HFFc6 (cell line): Measurements from ENCODE around the gene RAI1. TPM values are rescaled to one million over a fixed set of nuclear protein-coding genes. Genes with fewer than 3 reads are reported as not detected.
A peak's percentile ranks its signal among the peaks of the same experiment; 100 is the strongest.

Experiments used
- DNase-seq: peaks from one replicate; pipeline ENCODE4 v3.0.0-alpha.2; 2018
- H3K27ac Mint-ChIP-seq: 2 replicates; pipeline ENCODE4 v1.8.0; 2020; ENCODE audit warnings: mild to moderate bottlenecking, mixed read lengths
- H3K27me3 Mint-ChIP-seq: 2 replicates; pipeline ENCODE4 v1.8.0; 2021; ENCODE audit warnings: mild to moderate bottlenecking, moderate library complexity, mixed read lengths; ENCODE audit not compliant: insufficient read depth
- H3K36me3 Mint-ChIP-seq: 2 replicates; pipeline ENCODE4 v1.8.0; 2021; ENCODE audit warnings: low read depth, mixed read lengths
- H3K4me1 Mint-ChIP-seq: 2 replicates; pipeline ENCODE4 v1.8.0; 2020; ENCODE audit warnings: low read depth, mixed read lengths
- H3K4me3 Mint-ChIP-seq: 2 replicates; pipeline ENCODE4 v1.8.0; 2020; ENCODE audit warnings: mild to moderate bottlenecking, moderate library complexity, mixed read lengths
- H3K9me3 Mint-ChIP-seq: 2 replicates; pipeline ENCODE4 v1.8.0; 2020; ENCODE audit warnings: mild to moderate bottlenecking, mixed read lengths
- total RNA-seq, 6 experiments: library from RNA; stranded (reverse); fragmentation: NEBNext Ultra II Directional; extraction: Animal tissue kit (Norgen Biotek cat#: 25700); gene quantifications; 2 replicates in 1 of 6; 3 replicates in 5 of 6; pipeline ENCODE4 v1.2.3, GENCODE V29; 2021
- TF ChIP-seq, protein P1 (sequence below): fragments of 200-600 bp; sonication (generic); IDR thresholded peaks from 2 replicates; pipeline ENCODE4 v1.5.0; 2021; ENCODE audit warnings: antibody characterized with exemption, mild to moderate bottlenecking

RAI1 gene
- total RNA-seq, 6 experiments from 2014 or later = 26.9 to 29.3 (median 29.0) TPM

DNA sequence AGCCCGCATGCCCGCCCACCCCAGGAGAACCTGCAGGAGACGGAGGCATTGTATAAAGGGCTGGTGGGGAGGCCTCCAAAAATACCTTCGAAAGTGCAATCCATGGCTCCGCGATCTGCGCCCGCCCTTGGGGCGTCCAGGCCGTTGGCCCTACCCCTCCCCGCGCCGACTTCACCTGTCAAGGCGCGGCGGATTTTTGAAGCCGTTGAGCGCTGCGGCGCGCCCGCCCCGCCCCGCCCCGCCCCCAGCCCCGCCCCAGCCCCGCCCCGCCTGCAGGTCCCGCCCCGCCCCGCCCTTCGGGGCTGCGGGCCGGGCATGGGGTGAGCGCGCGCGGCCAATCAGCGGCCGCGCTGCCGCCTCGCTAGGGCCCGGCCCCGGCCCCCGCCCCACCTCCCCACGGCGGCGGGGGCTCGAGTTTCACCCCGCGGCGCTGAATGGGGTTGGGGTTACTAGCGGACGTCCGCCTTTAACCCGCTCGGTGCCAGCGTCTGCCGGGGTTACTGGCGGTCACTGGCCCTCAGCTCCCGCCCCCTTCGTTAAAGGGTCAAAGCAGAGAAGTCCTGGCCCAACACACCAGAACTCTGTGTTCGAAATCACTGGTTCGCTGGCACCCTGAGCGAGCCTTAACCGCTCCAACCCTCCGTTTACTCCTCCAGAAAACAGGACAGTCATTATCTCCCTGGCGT, 142.3 kb downstream of the RAI1 start:
- Mint-ChIP-seq H3K4me3 (peak overlapping the region; percentile 81), H3K9me3 (no peaks in the 10 kb centered on the region), H3K27ac (peak overlapping the region; percentile 86), H3K4me1 (peaks cover 60% of the 10 kb centered on the region), H3K36me3 (peaks cover 9% of the 10 kb centered on the region), H3K27me3 (peaks cover 13% of the 10 kb centered on the region)
- TF ChIP-seq, protein P1, sequence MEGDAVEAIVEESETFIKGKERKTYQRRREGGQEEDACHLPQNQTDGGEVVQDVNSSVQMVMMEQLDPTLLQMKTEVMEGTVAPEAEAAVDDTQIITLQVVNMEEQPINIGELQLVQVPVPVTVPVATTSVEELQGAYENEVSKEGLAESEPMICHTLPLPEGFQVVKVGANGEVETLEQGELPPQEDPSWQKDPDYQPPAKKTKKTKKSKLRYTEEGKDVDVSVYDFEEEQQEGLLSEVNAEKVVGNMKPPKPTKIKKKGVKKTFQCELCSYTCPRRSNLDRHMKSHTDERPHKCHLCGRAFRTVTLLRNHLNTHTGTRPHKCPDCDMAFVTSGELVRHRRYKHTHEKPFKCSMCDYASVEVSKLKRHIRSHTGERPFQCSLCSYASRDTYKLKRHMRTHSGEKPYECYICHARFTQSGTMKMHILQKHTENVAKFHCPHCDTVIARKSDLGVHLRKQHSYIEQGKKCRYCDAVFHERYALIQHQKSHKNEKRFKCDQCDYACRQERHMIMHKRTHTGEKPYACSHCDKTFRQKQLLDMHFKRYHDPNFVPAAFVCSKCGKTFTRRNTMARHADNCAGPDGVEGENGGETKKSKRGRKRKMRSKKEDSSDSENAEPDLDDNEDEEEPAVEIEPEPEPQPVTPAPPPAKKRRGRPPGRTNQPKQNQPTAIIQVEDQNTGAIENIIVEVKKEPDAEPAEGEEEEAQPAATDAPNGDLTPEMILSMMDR = no peak
- DNase-seq = peak; percentile 33

DNA sequence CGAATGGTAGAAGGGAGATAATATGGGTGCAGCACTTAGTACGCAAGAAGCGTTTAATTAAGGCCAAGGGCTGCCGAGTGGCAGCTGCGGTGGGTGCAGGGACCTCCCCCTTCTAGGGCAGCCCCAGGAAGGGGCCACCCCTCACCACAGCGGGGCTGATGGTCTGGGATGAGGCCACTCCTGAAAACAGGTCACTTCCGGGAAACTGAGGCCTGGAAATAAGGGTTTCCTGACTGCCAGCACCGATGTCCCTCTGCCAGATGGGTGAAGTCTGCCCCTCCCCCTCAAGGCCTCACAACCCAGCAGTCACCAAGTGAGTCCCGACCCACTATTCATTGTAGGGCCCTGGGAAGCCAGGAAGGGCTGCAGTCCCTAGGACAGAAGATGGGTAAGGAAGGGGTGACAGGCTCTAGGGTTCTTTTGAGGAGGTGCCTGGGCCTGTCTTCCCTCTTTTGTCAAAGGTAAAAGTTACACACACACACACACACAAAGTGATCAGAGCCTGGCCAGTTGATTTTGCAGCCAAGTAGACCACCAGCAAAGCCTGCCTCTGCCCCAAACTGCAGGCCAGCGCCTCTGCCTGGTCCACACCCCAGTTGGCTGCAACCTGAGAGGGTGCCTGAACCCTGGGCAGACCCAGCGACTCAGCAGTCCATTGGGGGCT, 143.0 kb downstream of the RAI1 start:
- peak overlapping the region; percentile 81 for H3K4me3 Mint-ChIP-seq
- H3K4me1 Mint-ChIP-seq = peaks cover 56% of the 10 kb centered on the region
- H3K27ac Mint-ChIP-seq = peak overlapping the region; percentile 86
- TF ChIP-seq, protein P1 = no peak
- H3K36me3 Mint-ChIP-seq = peaks cover 5% of the 10 kb centered on the region
- peaks cover 9% of the 10 kb centered on the region for H3K27me3 Mint-ChIP-seq
- H3K9me3 Mint-ChIP-seq = no peaks in the 10 kb centered on the region
- no peak for DNase-seq

DNA sequence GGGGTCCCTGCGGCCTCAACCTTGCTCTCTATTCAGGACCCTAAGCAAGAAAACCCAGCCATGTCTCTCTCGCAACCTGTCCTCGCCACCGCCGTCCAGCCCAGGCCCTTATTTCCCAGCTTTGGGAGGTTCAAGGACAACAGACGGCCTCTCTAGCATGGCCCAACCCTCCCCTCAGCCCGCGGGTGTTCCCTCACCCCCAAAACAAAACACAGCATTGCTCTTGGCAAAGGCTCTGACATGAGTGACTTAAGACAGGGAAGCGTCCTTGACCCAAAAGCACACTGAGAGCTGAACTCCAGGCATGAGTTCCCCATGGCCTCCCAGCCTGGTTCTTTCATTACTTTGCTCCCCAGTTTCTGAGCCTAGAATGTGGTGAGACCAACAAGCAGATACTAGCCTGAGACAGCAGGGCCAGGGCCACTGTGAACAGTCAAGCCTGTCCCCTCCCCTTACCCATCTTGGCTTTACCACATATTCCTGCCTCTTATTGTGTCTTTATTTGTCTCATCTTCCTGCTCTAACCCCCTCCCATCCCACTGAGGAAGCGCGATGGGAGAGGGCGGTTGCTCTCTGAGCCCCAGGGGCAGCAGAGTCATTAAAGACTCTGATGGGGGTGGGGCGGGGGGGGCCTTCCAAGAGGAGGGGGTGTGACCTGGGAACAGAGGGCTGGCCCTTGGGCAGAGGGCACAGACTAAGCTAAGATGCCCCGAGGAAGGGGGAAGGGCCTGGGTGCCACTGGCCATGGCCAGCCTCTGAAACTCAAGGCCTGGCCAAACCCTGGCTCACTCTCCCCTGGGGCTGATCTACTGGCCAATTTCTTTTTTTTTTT, 143.7 kb downstream of the RAI1 start:
- Mint-ChIP-seq H3K27me3 (peaks cover 3% of the 10 kb centered on the region), H3K4me3 (peak overlapping the region; percentile 16; the same call in 1 of the 2 replicates), H3K36me3 (no peaks in the 10 kb centered on the region), H3K9me3 (no peaks in the 10 kb centered on the region), H3K4me1 (peaks cover 52% of the 10 kb centered on the region), H3K27ac (peak overlapping the region; percentile 86)
- TF ChIP-seq, protein P1 = no peak
- no peak for DNase-seq

DNA sequence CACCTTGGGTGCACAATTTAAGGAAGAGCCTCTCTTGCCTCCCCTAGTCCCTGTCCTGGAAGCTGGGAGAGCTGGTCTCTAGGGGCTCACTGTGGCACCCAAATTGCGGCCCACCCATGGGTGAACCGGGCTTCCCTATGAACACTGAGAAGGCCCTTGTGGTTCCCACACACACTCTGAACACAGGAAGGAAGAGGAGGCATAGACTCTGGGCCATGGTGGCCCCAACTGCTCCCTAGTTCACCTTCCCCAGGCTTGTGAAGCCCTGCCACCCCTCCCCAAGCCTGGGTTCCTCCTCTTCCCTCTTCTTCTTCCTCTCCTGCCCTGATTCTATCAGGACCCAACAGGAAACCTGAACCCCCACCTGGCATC, 145.1 kb downstream of the RAI1 start:
- no peak overlapping the region for H3K27ac Mint-ChIP-seq
- H3K4me3 Mint-ChIP-seq = no peak overlapping the region
- H3K4me1 Mint-ChIP-seq = peaks cover 52% of the 10 kb centered on the region
- H3K36me3 Mint-ChIP-seq = no peaks in the 10 kb centered on the region
- H3K27me3 Mint-ChIP-seq = peaks cover 3% of the 10 kb centered on the region
- TF ChIP-seq, protein P1 = no peak
- H3K9me3 Mint-ChIP-seq = no peaks in the 10 kb centered on the region
- no peak for DNase-seq

DNA sequence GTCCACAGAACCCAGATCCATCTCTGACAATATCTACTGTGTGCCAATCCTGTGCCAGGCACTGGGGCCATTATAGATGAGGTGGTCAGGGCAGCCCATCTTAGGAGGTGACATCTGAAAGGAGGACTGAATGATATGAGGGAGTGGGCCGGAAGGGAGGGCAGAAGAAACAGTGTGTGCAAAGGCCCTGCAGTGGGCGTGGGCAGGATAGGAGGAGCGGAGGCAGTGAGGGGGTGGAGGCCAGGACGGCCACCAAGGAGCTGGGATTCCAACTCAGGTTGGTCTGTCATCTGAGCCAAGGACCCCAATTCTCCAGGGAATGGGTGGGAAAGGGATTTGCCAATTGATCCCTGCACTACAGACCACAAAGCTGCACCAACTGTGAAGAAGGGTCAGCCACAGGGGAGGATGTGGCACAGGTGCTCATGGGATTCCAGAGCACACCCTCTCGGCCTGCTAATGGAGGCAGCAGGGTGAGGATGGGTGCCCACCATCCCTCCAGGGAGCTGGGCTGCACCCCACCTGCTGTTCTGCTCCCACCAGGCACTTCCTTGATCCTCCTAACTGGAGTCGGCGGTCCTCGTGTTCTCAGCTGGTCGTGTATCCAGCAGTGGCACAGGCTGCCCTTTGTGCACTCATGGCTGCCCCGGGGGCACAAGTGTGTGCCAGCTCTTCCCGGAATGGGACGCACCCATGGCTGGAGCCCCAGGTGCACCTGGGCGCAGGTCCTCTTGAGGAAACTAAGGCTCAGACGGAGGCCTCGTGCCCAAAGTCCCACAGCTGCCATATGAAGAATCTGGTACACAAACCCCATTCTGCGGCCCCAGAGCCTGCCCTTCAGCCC, 145.9 kb downstream of the RAI1 start:
- no peak overlapping the region for H3K27ac Mint-ChIP-seq

More for the DNA sequence above, 145.9 kb downstream of the RAI1 start:
- peaks cover 53% of the 10 kb centered on the region for H3K4me1 Mint-ChIP-seq
- no peaks in the 10 kb centered on the region for H3K9me3 Mint-ChIP-seq
- no peak overlapping the region for H3K4me3 Mint-ChIP-seq
- no peaks in the 10 kb centered on the region; the same call in 1 of the 2 replicates for H3K27me3 Mint-ChIP-seq
- H3K36me3 Mint-ChIP-seq = no peaks in the 10 kb centered on the region
- no peak for DNase-seq
- TF ChIP-seq, protein P1 = no peak
